CD4-positive, alpha-beta T cell (primary cell): ENCODE results near the gene TSHZ2. TPM values are rescaled to one million over a fixed set of nuclear protein-coding genes. Genes with fewer than 3 reads are reported as not detected.

Experiments used
- ATAC-seq: fragments of 200-7000 bp; cut with Tn5 transposase; one replicate; pipeline ENCODE4 v1.10.0; 2022; ENCODE audit warnings: mild to moderate bottlenecking; ENCODE audit not compliant: poor library complexity
- CTCF ChIA-PET: fragments of 350-600 bp; sonication (Branson Sonifier 250); formaldehyde crosslinking; loops from one replicate; lab custom pipeline; 2021; ENCODE audit warnings: antibody characterized with exemption, inconsistent platforms; lab: Charles Lee
- POLR2A ChIA-PET: fragments of 350-600 bp; sonication (Branson Sonifier 250); formaldehyde crosslinking; loops from one replicate; lab custom pipeline; 2021; ENCODE audit warnings: antibody characterized with exemption, inconsistent platforms; lab: Charles Lee
- DNase-seq, 14 experiments: peaks; one replicate each; pipeline ENCODE4 v3.0.0-alpha.2; 2013 to 2020; ENCODE audit warnings: mixed read lengths in 2 of 14
- H3K27ac ChIP-seq, 2 donors: one replicate each; pipeline versions ENCODE4 v1.5.1 to v1.7.0; 2013; ENCODE audit warnings: low read length in 2 of 2, low read depth in 1 of 2, mild to moderate bottlenecking in 1 of 2
- H3K27me3 ChIP-seq, 2 experiments: 1 replicate in 1 of 2; 2 replicates in 1 of 2; pipeline versions ENCODE4 v1.6.1 to v1.7.0; 2013; ENCODE audit warnings: low read length in 2 of 2, control low read depth in 1 of 2, mild to moderate bottlenecking in 1 of 2, moderate library complexity in 1 of 2; ENCODE audit not compliant: insufficient read depth in 2 of 2, control insufficient read depth in 1 of 2
- H3K36me3 ChIP-seq: one replicate; pipeline ENCODE4 v1.6.1; 2013; ENCODE audit warnings: low read length, control low read depth; ENCODE audit not compliant: insufficient read depth
- H3K4me1 ChIP-seq: one replicate; pipeline ENCODE4 v1.6.1; 2013; ENCODE audit warnings: low read length, control low read depth; ENCODE audit not compliant: insufficient read depth
- H3K4me3 ChIP-seq: one replicate; pipeline ENCODE4 v1.5.1; 2013; ENCODE audit warnings: mild to moderate bottlenecking, low read length, moderate library complexity
- H3K9me3 ChIP-seq, 2 experiments: 1 replicate in 1 of 2; 2 replicates in 1 of 2; pipeline versions ENCODE4 v1.6.1 to v1.7.0; 2013; ENCODE audit warnings: low read length in 2 of 2, mild to moderate bottlenecking in 2 of 2, control low read depth in 1 of 2, moderate library complexity in 1 of 2; ENCODE audit not compliant: control insufficient read depth in 1 of 2, insufficient read depth in 1 of 2
- H3K27ac Mint-ChIP-seq: one replicate; pipeline ENCODE4 v1.8.0; 2020; ENCODE audit warnings: mixed read lengths
- H3K27me3 Mint-ChIP-seq: one replicate; pipeline ENCODE4 v1.8.0; 2021; ENCODE audit warnings: mixed read lengths
- H3K36me3 Mint-ChIP-seq: one replicate; pipeline ENCODE4 v1.8.0; 2021; ENCODE audit warnings: low read depth, mixed read lengths
- H3K4me1 Mint-ChIP-seq: one replicate; pipeline ENCODE4 v1.8.0; 2021; ENCODE audit warnings: low read depth, mixed read lengths
- H3K4me3 Mint-ChIP-seq: one replicate; pipeline ENCODE4 v1.8.0; 2020; ENCODE audit warnings: mild to moderate bottlenecking, mixed read lengths
- H3K9me3 Mint-ChIP-seq: one replicate; pipeline ENCODE4 v1.8.0; 2020; ENCODE audit warnings: mixed read lengths
- CTCF ChIP-seq: fragments of 200-600 bp; IDR thresholded peaks from one replicate; pipeline ENCODE4 v1.8.0; 2022; ENCODE audit warnings: antibody characterized with exemption, mild to moderate bottlenecking
- intact Hi-C, 2 experiments: fragments of 100-400 bp; cut with DNase I in 1 of 2; cut with micrococcal nuclease in 1 of 2; formaldehyde crosslinking; loops; one replicate each; pipeline versions ENCODE4 v1.15.1 to v1.9.0; 2023 to 2025; cut with DNase I, micrococcal nuclease
- total RNA-seq, 174 experiments: library from RNA in 2 of 174; stranded (reverse) in 2 of 174; gene quantifications; one replicate each; pipeline ENCODE4 v1.2.3 and lab custom pipeline; 2021 to 2026

The TSHZ2 gene
- total RNA-seq, 2 experiments from 2014 or later: 26.1 to 27.4 TPM

GRCh38 chr20:53124075-53124551, 152.0 kb downstream of the TSHZ2 start:
- H3K27ac Mint-ChIP-seq: no peak overlapping the region
- H3K4me1 Mint-ChIP-seq: peaks cover 23% of the 10 kb centered on the region

GRCh38 chr20:53124803-53125202, 152.6 kb downstream of the TSHZ2 start:
- no peak for DNase-seq
- H3K36me3 Mint-ChIP-seq: no peaks in the 10 kb centered on the region
- intact Hi-C loops: no loop called here
- H3K9me3 Mint-ChIP-seq: no peaks in the 10 kb centered on the region
- Histone ChIP-seq H3K9me3 (no peaks in the 10 kb centered on the region), H3K27me3 (no peaks in the 10 kb centered on the region), H3K4me1 (no peaks in the 10 kb centered on the region), H3K36me3 (no peaks in the 10 kb centered on the region), H3K27ac (no peak overlapping the region), H3K4me3 (no peak overlapping the region)
- H3K27ac Mint-ChIP-seq: no peak overlapping the region
- no peak for ATAC-seq
- ChIA-PET POLR2A (no interaction called here), CTCF (no interaction called here)
- no peaks in the 10 kb centered on the region for H3K27me3 Mint-ChIP-seq
- no peak for TF ChIP-seq CTCF
- no peak overlapping the region for H3K4me3 Mint-ChIP-seq
- peaks cover 23% of the 10 kb centered on the region for H3K4me1 Mint-ChIP-seq

More at GRCh38 chr20:53124075-53124551, 152.0 kb downstream of the TSHZ2 start:
- Mint-ChIP-seq H3K4me3 (no peak overlapping the region), H3K36me3 (no peaks in the 10 kb centered on the region), H3K27me3 (no peaks in the 10 kb centered on the region), H3K9me3 (no peaks in the 10 kb centered on the region)
- DNase-seq: no peak
- ChIA-PET CTCF (no interaction called here), POLR2A (no interaction called here)
- no peak for TF ChIP-seq CTCF
- no peak overlapping the region for H3K27ac ChIP-seq
- intact Hi-C loops: no loop called here
- H3K36me3 ChIP-seq: no peaks in the 10 kb centered on the region
- ATAC-seq: no peak
- H3K9me3 ChIP-seq: no peaks in the 10 kb centered on the region
- no peak overlapping the region for H3K4me3 ChIP-seq
- H3K4me1 ChIP-seq: no peaks in the 10 kb centered on the region
- no peaks in the 10 kb centered on the region for H3K27me3 ChIP-seq

GRCh38 chr20:53126185-53126584, 154.0 kb downstream of the TSHZ2 start:
- no peaks in the 10 kb centered on the region for H3K9me3 ChIP-seq
- Mint-ChIP-seq H3K27me3 (no peaks in the 10 kb centered on the region), H3K9me3 (no peaks in the 10 kb centered on the region), H3K36me3 (no peaks in the 10 kb centered on the region), H3K27ac (no peak overlapping the region), H3K4me1 (peaks cover 31% of the 10 kb centered on the region), H3K4me3 (no peak overlapping the region)
- H3K4me3 ChIP-seq: no peak overlapping the region
- no peaks in the 10 kb centered on the region for H3K4me1 ChIP-seq
- ATAC-seq (no peak), DNase-seq (no peak)
- ChIA-PET POLR2A (no interaction called here), CTCF (no interaction called here)
- no peak for TF ChIP-seq CTCF
- no peak overlapping the region for H3K27ac ChIP-seq
- no peaks in the 10 kb centered on the region for H3K36me3 ChIP-seq
- no peaks in the 10 kb centered on the region for H3K27me3 ChIP-seq
- intact Hi-C loops: no loop called here
